ENCODE measurements around the gene ATF2.
"Not testable (repeated sequence)": the region's sequence is repeated elsewhere in the genome, so short reads cannot be mapped to it uniquely, and the experiment has no call there.

Gene ATF2

DNA sequence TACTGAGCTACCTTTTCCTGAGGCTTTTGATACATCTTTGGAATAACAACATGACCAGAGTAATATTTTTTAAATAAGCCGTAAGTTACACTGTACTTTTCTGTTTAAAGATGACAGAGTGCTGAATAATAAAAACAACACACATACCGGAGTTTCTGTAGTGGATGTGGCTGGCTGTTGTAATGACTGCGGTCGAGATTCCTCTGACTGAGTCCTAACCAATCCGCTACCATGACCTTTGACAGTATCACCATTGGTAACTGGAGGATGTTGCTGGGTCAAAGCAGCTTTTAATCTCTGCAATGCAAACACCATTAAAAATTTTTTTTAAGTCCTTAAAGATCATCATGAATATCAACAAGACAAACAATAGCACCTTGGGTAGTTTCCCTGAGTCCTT lies 70.7 kb downstream of the ATF2 start:
- no peak for DNase-seq (ENCODE audit: low read depth in 2 of 3, low spot score in 2 of 3)

DNA sequence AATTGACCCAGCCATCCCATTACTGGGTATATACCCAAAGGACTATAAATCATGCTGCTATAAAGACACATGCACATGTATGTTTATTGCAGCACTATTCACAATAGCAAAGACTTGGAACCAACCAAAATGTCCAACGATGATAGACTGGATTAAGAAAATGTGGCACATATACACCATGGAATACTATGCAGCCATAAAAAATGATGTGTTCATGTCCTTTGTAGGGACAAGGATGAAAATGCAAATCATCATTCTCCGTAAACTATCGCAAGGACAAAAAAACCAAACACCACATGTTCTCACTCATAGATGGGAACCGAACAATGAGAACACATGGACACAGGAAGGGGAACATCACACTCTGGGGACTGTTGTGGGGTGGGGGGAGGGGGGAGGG lies 83.9 kb downstream of the ATF2 start:
- DNase-seq (ENCODE audit: low read depth in 2 of 3, low spot score in 2 of 3) = not testable (repeated sequence)

GRCh38 chr2:175080479-175080878 lies 87.5 kb downstream of the ATF2 start:
- DNase-seq (ENCODE audit: low read depth in 2 of 3, low spot score in 2 of 3) = no peak

DNA sequence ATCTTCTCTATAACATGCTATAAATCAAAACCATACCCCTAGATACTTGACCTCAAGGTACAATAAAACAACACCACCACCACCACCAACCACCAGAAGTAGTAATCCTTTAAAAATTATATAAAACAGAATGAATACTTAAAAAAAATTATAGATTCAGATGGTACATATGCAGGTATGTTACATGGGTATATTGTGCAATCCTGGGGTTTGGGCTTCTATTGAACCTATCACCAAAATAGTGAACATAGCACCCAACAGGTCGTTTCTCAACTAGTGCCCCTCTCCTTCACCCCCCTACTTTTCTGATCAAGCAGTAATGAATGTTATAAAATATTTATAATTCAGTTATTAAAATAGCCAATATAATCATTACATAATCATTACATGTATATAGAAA lies 91.7 kb downstream of the ATF2 start:
- DNase-seq (ENCODE audit: low read depth in 2 of 3, low spot score in 2 of 3) = no peak

GRCh38 chr2:175074478-175074877 lies 93.5 kb downstream of the ATF2 start:
- no peak for DNase-seq (ENCODE audit: low read depth in 2 of 3, low spot score in 2 of 3)

DNA sequence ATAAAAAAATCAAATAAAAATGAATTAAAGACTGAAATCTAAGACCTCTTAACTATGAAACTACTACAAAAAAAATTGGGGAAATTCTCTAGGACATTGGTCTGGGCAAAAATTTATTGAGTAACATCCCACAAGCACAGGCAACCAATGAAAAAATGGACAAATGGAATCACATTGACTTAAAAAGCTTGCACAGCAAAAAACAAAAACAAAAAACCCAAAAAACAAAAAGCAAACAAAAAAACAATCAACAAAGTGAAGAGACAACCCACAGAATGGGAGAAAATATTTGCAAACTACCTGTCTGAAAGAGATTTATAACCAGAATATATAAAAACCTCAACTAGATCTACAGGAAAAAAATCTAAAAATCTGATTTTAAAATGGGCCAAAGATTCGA lies 99.5 kb downstream of the ATF2 start:
- DNase-seq (ENCODE audit: low read depth in 2 of 3, low spot score in 2 of 3) = no peak

DNA sequence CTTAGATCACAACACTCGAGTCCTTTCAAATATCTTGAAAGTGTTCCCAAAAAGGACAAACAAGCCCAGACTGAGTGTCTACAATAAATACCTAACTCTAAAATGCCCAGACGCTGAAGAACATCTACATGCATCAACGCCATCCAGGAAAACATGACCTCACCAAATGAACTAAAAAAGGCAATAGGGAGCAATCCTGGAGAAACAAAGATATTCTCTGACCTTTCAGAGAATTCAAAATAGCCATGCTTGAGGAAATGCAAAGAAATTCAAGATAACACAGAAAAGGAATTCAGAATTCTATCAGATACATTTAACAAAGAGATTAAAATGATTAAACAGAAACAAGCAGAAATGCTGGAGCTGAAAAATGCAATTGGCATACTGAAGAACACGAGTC lies 101.6 kb downstream of the ATF2 start:
- DNase-seq (ENCODE audit: low read depth in 2 of 3, low spot score in 2 of 3) = no peak

GRCh38 chr2:175064797-175065196 lies 103.2 kb downstream of the ATF2 start:
- DNase-seq (ENCODE audit: low read depth in 2 of 3, low spot score in 2 of 3) = no peak

DNA sequence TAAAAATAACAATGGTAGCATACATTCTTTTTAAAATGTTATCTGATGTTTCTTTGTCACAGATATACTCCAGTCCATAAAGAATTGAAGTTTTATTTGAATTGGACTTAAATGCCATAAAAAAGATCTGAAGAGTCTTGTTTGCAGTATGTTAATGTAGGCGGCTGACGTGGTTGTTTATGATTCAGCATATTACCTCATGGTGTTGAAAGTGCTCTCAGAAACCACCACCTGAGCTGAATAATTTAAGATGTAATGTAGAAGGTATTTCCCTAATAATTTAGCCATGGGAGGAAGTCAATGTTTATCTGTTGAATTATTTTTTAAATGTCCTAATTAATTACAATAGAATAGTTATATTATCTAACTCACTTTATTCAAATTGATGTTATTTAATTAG lies 104.3 kb downstream of the ATF2 start:
- no peak for DNase-seq (ENCODE audit: low read depth in 2 of 3, low spot score in 2 of 3)

GRCh38 chr2:175062787-175063585 lies 105.0 kb downstream of the ATF2 start:
- no peak for DNase-seq (ENCODE audit: low read depth in 2 of 3, low spot score in 2 of 3)

DNA sequence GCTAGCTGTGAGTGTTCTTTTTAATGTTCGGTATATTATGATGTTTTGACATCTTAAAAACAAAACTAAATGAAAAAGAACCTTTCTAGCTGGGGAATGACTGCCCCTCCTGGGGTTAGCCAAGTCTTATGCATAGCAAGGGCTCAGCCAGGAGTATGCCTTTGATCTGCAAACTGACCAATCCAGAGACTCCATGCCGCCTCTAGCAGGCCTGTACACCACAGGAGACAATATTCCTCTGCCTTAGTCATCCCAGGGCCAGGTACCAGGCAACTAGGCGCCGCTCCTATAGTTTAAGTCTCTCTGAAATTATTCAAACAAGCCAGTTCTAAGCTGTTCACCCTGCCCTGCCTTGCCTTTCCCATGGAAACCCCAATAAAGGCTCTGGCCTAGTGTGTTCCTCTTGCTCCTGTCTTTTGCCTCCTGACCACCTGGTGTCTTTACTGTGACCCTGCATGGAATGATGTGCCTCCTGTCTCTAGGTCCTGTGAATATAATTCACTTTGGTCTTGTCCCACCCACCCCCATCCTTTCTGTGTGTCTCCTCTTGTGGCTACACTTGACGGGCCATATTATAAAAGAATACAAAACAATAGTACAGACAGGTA lies 110.8 kb downstream of the ATF2 start:
- no peak for DNase-seq (ENCODE audit: low read depth in 2 of 3, low spot score in 2 of 3)

GRCh38 chr2:175055993-175056392 lies 112.0 kb downstream of the ATF2 start:
- no peak for DNase-seq (ENCODE audit: low read depth in 2 of 3, low spot score in 2 of 3)

DNA sequence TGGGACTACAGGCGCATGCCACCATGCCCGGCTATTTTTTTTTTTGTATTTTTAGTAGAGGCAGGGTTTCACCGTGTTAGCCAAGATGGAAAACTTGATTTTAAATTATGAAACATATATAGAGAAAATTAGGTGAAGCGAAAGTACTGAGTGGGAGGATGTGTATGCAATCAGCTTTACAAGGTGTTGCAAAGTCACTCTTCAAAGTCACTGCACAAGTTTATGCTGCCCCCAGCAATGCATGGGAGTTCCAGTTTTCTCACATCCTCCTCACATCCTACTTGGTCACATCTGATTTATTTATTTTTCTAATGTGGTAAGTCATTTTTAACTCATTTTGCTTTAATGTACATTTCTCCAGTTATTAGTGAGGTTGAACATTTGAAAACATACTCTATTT lies 113.7 kb downstream of the ATF2 start:
- no peak for DNase-seq (ENCODE audit: low read depth in 2 of 3, low spot score in 2 of 3)

- no peak for DNase-seq (ENCODE audit: low read depth in 2 of 3, low spot score in 2 of 3)
Measured at GRCh38 chr2:175049661-175050060, 118.3 kb downstream of the ATF2 start.

- DNase-seq (ENCODE audit: low read depth in 2 of 3, low spot score in 2 of 3) = no peak
Measured at GRCh38 chr2:175048275-175048674, 119.7 kb downstream of the ATF2 start.

DNA sequence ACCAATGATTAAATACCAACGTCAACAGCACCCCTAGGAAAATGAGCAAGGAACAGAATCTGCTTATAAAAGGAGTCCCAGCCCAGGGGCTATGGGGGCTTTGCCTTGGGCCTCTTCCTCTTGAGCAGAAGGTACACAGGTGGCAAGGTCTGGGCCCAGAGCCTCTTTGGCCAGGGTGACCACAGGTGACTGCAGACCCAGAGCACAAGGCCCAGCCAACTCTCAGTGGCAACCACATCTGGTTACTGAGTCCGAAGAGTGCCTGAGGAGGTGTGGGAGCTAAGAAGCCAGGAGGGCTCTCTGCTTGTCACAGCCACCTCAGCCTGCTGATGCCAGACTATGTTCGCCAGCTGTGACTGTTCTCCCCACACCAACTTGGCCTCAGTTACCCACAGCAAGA lies 128.5 kb downstream of the ATF2 start:
- DNase-seq (ENCODE audit: low read depth in 2 of 3, low spot score in 2 of 3) = no peak

DNA sequence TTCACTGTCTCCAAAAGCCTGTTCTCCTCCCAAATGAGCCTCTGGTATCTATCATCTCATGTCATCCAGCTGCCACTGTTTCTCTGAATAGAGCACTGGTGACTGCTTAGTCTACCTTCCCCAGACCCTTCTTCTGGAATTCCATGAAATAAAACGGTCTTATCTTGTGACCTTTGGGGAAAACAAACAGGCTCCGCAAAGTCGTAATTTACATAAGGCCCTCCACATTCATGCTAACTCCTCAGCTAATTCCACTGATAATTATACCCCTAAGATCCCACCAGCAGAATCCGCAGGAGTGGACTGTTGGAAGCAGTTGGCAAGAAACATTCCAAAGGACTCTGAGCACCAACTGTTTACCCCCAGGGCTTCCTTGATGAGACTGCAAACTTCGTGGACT lies 129.0 kb downstream of the ATF2 start:
- no peak for DNase-seq (ENCODE audit: low read depth in 2 of 3, low spot score in 2 of 3)

- no peak for DNase-seq (ENCODE audit: low read depth in 2 of 3, low spot score in 2 of 3)
Measured at GRCh38 chr2:175037941-175038340, 130.1 kb downstream of the ATF2 start.

GRCh38 chr2:175036582-175037018 lies 131.4 kb downstream of the ATF2 start:
- no peak for DNase-seq (ENCODE audit: low read depth in 2 of 3, low spot score in 2 of 3)

- DNase-seq (ENCODE audit: low read depth in 2 of 3, low spot score in 2 of 3) = no peak
Measured at GRCh38 chr2:175035806-175036205, 132.2 kb downstream of the ATF2 start.

DNA sequence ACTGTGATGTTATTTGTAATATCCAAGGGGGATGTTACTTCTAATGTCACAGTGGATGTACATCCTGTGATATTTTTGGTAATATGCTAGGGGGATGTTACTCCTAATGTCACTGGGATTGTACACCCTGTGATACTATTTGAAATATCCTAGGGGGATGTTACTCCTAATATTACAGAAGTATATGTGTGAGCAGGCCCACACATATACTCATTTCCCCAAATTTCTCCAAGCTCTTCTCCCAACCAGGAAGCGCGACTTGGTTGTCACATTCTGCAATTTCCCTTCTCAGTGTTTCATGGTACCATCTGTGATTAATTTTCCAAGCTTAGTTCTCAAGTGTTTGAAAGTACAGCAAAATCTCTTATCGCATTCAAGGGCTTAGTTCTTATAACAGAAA lies 133.3 kb downstream of the ATF2 start:
- no peak for DNase-seq (ENCODE audit: low read depth in 2 of 3, low spot score in 2 of 3)

- no peak for DNase-seq (ENCODE audit: low read depth in 2 of 3, low spot score in 2 of 3)
Measured at GRCh38 chr2:175030380-175031271, 137.4 kb downstream of the ATF2 start.

All from activated CD8-positive, alpha-beta memory T cell treated with anti-CD3 and anti-CD28 coated beads for 48 hours (primary cell).